ENCODE measurements around the gene FAF1. TPM values are rescaled to one million over a fixed set of nuclear protein-coding genes. Genes with fewer than 3 reads are reported as not detected.

The FAF1 gene
- total RNA-seq, 1 donor from 2014 or later = 52.0 TPM

DNA sequence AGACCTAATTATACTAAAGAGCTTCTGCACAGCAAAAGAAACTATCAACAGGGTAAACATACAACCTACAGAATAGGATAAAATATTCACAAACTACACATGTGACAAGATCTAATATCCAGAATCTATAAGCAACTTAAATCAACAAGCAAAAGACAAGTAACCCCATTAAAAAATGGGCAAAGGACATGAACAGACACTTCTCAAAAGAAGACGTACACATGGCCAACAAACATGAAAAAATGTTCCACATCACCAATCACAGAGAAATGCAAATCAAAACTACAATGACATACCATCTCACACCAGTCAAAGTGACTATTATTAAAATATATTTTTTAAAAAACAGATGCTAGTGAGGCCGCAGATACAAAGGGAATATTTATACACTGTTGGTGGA lies 99.8 kb downstream of the FAF1 start:
- peaks cover 35% of the 10 kb centered on the region for H3K9me3 Mint-ChIP-seq (ENCODE audit: unreplicated experiment)
- no peaks in the 10 kb centered on the region for H3K27me3 Mint-ChIP-seq (ENCODE audit: unreplicated experiment)
- no peak for DNase-seq (ENCODE audit: extremely low spot score, unreplicated experiment)
- H3K4me1 Mint-ChIP-seq (ENCODE audit: unreplicated experiment) = peaks cover 8% of the 10 kb centered on the region
- no peak overlapping the region for H3K4me3 Mint-ChIP-seq (ENCODE audit: unreplicated experiment)
- no peak overlapping the region for H3K27ac Mint-ChIP-seq (ENCODE audit: unreplicated experiment)
- TF ChIP-seq, protein P1, sequence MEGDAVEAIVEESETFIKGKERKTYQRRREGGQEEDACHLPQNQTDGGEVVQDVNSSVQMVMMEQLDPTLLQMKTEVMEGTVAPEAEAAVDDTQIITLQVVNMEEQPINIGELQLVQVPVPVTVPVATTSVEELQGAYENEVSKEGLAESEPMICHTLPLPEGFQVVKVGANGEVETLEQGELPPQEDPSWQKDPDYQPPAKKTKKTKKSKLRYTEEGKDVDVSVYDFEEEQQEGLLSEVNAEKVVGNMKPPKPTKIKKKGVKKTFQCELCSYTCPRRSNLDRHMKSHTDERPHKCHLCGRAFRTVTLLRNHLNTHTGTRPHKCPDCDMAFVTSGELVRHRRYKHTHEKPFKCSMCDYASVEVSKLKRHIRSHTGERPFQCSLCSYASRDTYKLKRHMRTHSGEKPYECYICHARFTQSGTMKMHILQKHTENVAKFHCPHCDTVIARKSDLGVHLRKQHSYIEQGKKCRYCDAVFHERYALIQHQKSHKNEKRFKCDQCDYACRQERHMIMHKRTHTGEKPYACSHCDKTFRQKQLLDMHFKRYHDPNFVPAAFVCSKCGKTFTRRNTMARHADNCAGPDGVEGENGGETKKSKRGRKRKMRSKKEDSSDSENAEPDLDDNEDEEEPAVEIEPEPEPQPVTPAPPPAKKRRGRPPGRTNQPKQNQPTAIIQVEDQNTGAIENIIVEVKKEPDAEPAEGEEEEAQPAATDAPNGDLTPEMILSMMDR (IDR thresholded peaks at IDR 0.05) = no peak
- H3K36me3 Mint-ChIP-seq (ENCODE audit: unreplicated experiment) = peaks cover 12% of the 10 kb centered on the region

DNA sequence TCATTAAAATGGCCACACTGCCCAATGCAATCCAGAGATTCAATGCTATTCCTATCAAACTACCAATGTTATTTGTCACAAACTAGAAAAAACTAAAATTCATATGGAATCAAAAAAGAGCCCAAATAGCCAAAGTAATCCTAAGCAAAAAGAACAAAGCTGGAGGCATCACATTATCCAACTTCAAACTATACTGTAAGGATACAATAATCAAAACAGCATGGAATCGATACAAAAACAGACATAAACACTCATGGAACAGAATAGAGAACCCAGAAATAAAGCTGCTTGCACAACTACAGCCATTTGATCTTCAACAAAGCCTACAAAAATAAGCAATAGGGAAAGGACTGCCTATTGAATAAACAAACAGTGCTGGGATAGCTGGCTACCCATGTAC lies 100.4 kb downstream of the FAF1 start:
- peaks cover 8% of the 10 kb centered on the region for H3K4me1 Mint-ChIP-seq (ENCODE audit: unreplicated experiment)
- TF ChIP-seq, protein P1 (IDR thresholded peaks at IDR 0.05) = no peak
- no peaks in the 10 kb centered on the region for H3K27me3 Mint-ChIP-seq (ENCODE audit: unreplicated experiment)
- no peak overlapping the region for H3K27ac Mint-ChIP-seq (ENCODE audit: unreplicated experiment)
- no peak overlapping the region for H3K4me3 Mint-ChIP-seq (ENCODE audit: unreplicated experiment)
- H3K36me3 Mint-ChIP-seq (ENCODE audit: unreplicated experiment) = peaks cover 12% of the 10 kb centered on the region
- H3K9me3 Mint-ChIP-seq (ENCODE audit: unreplicated experiment) = peaks cover 35% of the 10 kb centered on the region
- no peak for DNase-seq (ENCODE audit: extremely low spot score, unreplicated experiment)

DNA sequence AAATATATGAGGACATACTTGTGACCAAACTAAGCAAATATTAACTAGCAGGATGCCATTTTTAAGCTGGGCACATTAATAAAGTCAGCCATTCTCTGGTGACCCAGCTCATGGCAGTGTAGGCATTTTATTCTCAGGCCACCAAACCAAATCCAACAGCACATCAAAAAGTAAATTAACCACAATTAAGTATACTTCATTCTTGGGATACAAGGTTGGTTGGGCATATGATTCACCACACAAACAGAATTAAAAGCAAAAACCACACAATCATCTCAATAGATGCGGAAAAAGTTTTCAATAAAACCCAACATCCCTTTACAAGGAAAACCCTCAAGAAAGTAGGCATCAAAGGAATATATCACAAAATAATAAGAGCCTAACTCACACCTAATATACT lies 101.3 kb downstream of the FAF1 start:
- Mint-ChIP-seq H3K27me3 (ENCODE audit: unreplicated experiment) (no peaks in the 10 kb centered on the region), H3K36me3 (ENCODE audit: unreplicated experiment) (peaks cover 12% of the 10 kb centered on the region), H3K9me3 (ENCODE audit: unreplicated experiment) (peaks cover 35% of the 10 kb centered on the region), H3K4me3 (ENCODE audit: unreplicated experiment) (no peak overlapping the region), H3K27ac (ENCODE audit: unreplicated experiment) (no peak overlapping the region), H3K4me1 (ENCODE audit: unreplicated experiment) (peaks cover 8% of the 10 kb centered on the region)
- TF ChIP-seq, protein P1 (IDR thresholded peaks at IDR 0.05) = no peak
- no peak for DNase-seq (ENCODE audit: extremely low spot score, unreplicated experiment)

DNA sequence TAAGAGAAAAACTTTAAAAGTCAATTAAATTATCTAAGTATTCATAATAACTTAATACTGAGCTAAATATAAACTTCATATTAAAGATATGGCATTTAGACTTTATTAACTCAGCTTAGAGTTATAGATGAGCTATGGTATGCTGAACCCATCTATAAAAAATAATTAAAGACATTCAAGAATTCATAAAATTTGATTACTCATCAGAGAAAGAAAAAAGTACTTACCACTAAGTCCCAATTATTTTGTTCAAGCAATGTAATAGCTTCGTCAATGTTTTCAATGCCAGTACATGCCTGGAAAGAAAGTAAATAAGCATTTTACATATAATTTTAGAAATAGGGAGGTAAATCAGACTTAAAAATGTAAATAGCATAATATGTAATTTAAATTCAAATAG lies 102.4 kb downstream of the FAF1 start:
- Mint-ChIP-seq H3K9me3 (ENCODE audit: unreplicated experiment) (peaks cover 31% of the 10 kb centered on the region), H3K36me3 (ENCODE audit: unreplicated experiment) (peaks cover 10% of the 10 kb centered on the region), H3K4me1 (ENCODE audit: unreplicated experiment) (peaks cover 14% of the 10 kb centered on the region), H3K27ac (ENCODE audit: unreplicated experiment) (no peak overlapping the region), H3K27me3 (ENCODE audit: unreplicated experiment) (no peaks in the 10 kb centered on the region), H3K4me3 (ENCODE audit: unreplicated experiment) (no peak overlapping the region)
- TF ChIP-seq, protein P1 (IDR thresholded peaks at IDR 0.05) = no peak
- DNase-seq (ENCODE audit: extremely low spot score, unreplicated experiment) = no peak

DNA sequence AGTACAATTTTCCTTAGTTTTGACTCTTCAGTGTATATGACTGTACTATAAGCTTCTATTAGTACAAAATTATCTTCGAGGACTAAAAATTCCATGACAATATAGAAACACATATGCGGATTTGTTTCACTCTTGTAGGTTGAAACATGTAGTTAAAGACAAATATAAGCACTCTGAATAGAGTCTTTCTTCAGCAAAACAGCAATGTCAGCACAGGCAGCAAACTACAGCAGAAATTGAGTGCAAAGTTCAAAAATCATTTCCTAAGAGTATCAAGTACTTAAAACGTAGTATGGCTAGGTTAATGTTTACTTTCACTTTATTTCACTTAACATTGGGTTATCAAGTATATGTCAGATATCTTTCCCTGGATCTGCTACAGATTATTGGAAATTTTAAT lies 106.7 kb downstream of the FAF1 start:
- Mint-ChIP-seq H3K27ac (ENCODE audit: unreplicated experiment) (no peak overlapping the region), H3K4me1 (ENCODE audit: unreplicated experiment) (peaks cover 6% of the 10 kb centered on the region), H3K9me3 (ENCODE audit: unreplicated experiment) (no peaks in the 10 kb centered on the region), H3K4me3 (ENCODE audit: unreplicated experiment) (no peak overlapping the region), H3K27me3 (ENCODE audit: unreplicated experiment) (no peaks in the 10 kb centered on the region), H3K36me3 (ENCODE audit: unreplicated experiment) (peaks cover 3% of the 10 kb centered on the region)
- no peak for DNase-seq (ENCODE audit: extremely low spot score, unreplicated experiment)
- TF ChIP-seq, protein P1 (IDR thresholded peaks at IDR 0.05) = no peak
